GM18508 (cell line): Measurements from ENCODE around the gene CHAC1.
"Not testable (repeated sequence)": the region's sequence is repeated elsewhere in the genome, so short reads cannot be mapped to it uniquely, and the experiment has no call there.

Source experiments
- ATAC-seq: cut with Tn5 transposase; IDR thresholded peaks from one replicate; pipeline ENCODE4 v1.9.1; 2021; ENCODE audit warnings: moderate number of reproducible peaks; ENCODE audit not compliant: insufficient read depth, unreplicated experiment

CHAC1 gene

GRCh38 chr15:40955141-40955903 lies 2.1 kb downstream of the CHAC1 start:
- ATAC-seq, result no peak

- no peak for ATAC-seq
Measured at GRCh38 chr15:40955930-40956540, 2.8 kb downstream of the CHAC1 start.

- no peak for ATAC-seq
Measured at GRCh38 chr15:40956541-40956982, 3.3 kb downstream of the CHAC1 start.

- ATAC-seq, result no peak
Measured at GRCh38 chr15:40957041-40957555, 3.8 kb downstream of the CHAC1 start.

GRCh38 chr15:40957581-40958051 lies 4.3 kb downstream of the CHAC1 start:
- ATAC-seq, result no peak

GRCh38 chr15:40958146-40958545 lies 4.9 kb downstream of the CHAC1 start:
- ATAC-seq, result no peak

- no peak for ATAC-seq
Measured at GRCh38 chr15:40958723-40959122, 5.5 kb downstream of the CHAC1 start.

GRCh38 chr15:40959331-40960141 lies 6.3 kb downstream of the CHAC1 start:
- no peak for ATAC-seq

- ATAC-seq, result no peak
Measured at GRCh38 chr15:40960151-40960885, 7.0 kb downstream of the CHAC1 start.

GRCh38 chr15:40960925-40961324 lies 7.7 kb downstream of the CHAC1 start:
- ATAC-seq, result no peak

- not testable (repeated sequence) for ATAC-seq
Measured at GRCh38 chr15:40961740-40962139, 8.5 kb downstream of the CHAC1 start.

- not testable (repeated sequence) for ATAC-seq
Measured at GRCh38 chr15:40962317-40962716, 9.0 kb downstream of the CHAC1 start.

GRCh38 chr15:40963201-40963600 lies 9.9 kb downstream of the CHAC1 start:
- no peak for ATAC-seq

GRCh38 chr15:40964006-40964405 lies 10.7 kb downstream of the CHAC1 start:
- ATAC-seq, result no peak

GRCh38 chr15:40964634-40965033 lies 11.4 kb downstream of the CHAC1 start:
- no peak for ATAC-seq

GRCh38 chr15:40968290-40969085 lies 15.2 kb downstream of the CHAC1 start:
- ATAC-seq, result no peak

- no peak for ATAC-seq
Measured at GRCh38 chr15:40969363-40969762, 16.1 kb downstream of the CHAC1 start.

GRCh38 chr15:40974879-40975278 lies 21.6 kb downstream of the CHAC1 start:
- no peak for ATAC-seq

GRCh38 chr15:40976819-40977218 lies 23.5 kb downstream of the CHAC1 start:
- ATAC-seq, result no peak
